ENCODE results near the gene C3orf62.

The C3orf62 gene

DNA sequence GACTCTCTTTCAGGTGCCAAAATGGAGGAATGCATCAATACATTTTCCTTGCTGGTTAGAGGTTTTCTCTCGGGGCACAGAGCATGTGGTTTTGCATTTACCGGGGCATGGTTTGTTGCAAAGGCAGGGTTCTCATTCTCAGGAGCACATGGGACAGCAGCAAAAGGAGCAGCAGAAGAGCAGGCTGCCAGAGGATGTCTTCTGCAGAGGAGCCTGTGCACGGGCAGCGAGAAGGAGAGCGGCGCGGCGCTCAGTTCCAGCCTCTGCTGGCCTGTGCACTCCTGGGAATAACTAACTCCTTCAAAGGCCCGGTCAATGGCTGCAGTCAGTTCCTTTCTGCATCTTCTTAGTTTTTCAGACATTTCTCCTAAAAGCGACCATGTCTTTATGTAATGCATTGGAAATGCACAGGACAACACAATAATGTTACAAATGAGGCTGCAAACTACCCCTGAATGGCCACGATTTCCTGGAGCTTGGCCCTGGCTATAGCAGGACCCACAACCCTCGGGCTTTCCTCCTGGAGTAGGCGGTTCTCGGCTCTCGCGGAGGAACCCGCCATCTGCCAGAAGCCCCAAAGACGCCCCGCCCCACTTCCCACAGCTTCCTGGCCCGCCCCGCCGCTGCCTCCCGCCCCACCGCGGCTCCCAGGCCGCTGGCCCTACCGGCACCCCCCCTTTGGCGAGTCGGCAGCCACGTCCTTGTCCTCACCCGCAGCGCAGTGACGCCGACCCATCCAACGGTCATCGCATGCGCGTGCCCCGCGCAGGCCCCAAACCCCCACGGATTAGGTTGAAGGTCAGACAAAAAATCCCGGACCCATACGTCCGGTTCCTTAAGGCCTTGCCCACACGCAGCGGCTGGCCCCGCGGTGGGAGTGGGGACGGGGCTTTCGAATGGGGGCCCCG, at the start of gene C3orf62:
Gene C3orf62, minus strand, starts transcription at position 758 of the 908 bp plus-strand sequence. Its CDS starts 360 bp downstream, at position 398.
- CTCF ChIA-PET, result interaction anchor here (0.6 kb wide), 1 partner anchor 512 kb away, joined by 4 read pairs; no protein-coding TSS in a partner anchor
- TF ChIP-seq, protein P1, sequence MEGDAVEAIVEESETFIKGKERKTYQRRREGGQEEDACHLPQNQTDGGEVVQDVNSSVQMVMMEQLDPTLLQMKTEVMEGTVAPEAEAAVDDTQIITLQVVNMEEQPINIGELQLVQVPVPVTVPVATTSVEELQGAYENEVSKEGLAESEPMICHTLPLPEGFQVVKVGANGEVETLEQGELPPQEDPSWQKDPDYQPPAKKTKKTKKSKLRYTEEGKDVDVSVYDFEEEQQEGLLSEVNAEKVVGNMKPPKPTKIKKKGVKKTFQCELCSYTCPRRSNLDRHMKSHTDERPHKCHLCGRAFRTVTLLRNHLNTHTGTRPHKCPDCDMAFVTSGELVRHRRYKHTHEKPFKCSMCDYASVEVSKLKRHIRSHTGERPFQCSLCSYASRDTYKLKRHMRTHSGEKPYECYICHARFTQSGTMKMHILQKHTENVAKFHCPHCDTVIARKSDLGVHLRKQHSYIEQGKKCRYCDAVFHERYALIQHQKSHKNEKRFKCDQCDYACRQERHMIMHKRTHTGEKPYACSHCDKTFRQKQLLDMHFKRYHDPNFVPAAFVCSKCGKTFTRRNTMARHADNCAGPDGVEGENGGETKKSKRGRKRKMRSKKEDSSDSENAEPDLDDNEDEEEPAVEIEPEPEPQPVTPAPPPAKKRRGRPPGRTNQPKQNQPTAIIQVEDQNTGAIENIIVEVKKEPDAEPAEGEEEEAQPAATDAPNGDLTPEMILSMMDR (conservative IDR thresholded peaks at IDR 0.05; ENCODE audit: low read depth), result no peak
- POLR2A ChIA-PET (ENCODE audit: low non-redundant PET), result no interaction called here
- H3K27ac ChIP-seq, result peak within 1 kb of the TSS; percentile 88
- peak; percentile 53 for DNase-seq (ENCODE audit: low spot score)

DNA sequence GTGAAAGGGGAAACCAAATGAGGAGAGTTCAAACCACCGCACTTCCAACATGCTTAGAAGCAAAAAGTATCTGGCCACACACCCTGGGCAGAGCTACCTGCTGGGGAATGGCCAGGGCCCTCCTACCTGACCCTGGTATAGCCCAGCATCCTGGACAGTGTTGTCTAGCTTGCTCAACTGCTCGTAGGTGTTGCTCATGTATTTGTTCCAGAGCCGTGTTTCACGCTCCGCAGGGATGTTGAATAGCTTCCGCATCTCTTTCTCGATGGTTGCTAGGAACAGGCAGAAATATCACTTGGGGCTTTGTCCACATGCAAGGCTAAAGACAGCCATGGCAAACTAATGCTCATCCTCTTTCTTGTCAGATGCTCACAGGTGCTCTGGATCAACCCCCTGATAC, 47.7 kb upstream of the C3orf62 start:
- CTCF ChIA-PET, result no interaction called here
- TF ChIP-seq, protein P1 (conservative IDR thresholded peaks at IDR 0.05; ENCODE audit: low read depth), result no peak
- DNase-seq (ENCODE audit: low spot score), result no peak
- POLR2A ChIA-PET (ENCODE audit: low non-redundant PET), result no interaction called here
- H3K27ac ChIP-seq, result no peak overlapping the region

- POLR2A ChIA-PET (ENCODE audit: low non-redundant PET), result no interaction called here
- CTCF ChIA-PET, result no interaction called here
- H3K27ac ChIP-seq, result peak overlapping the region; percentile 13; the same call in 1 of the 2 replicates
- DNase-seq (ENCODE audit: low spot score), result no peak
- TF ChIP-seq, protein P1 (conservative IDR thresholded peaks at IDR 0.05; ENCODE audit: low read depth), result no peak
These were observed 39.8 kb upstream of the C3orf62 start for GRCh38 chr3:49316696-49317457.

GRCh38 chr3:49313896-49314688, 37.1 kb upstream of the C3orf62 start:
- ChIA-PET POLR2A (ENCODE audit: low non-redundant PET) (no interaction called here), CTCF (interaction anchor here (0.6 kb wide), 1 partner anchor 97 kb away, joined by 3 read pairs; no protein-coding TSS in a partner anchor)
- no peak overlapping the region for H3K27ac ChIP-seq
- DNase-seq (ENCODE audit: low spot score), result no peak
- TF ChIP-seq, protein P1 (conservative IDR thresholded peaks at IDR 0.05; ENCODE audit: low read depth), result no peak

- ChIA-PET POLR2A (ENCODE audit: low non-redundant PET) (no interaction called here), CTCF (no interaction called here)
- no peak for DNase-seq (ENCODE audit: low spot score)
- TF ChIP-seq, protein P1 (conservative IDR thresholded peaks at IDR 0.05; ENCODE audit: low read depth), result no peak
- no peak overlapping the region for H3K27ac ChIP-seq
These were observed 34.3 kb upstream of the C3orf62 start for GRCh38 chr3:49311283-49311682.

GRCh38 chr3:49310677-49311076, 33.6 kb upstream of the C3orf62 start:
- POLR2A ChIA-PET (ENCODE audit: low non-redundant PET), result no interaction called here
- no peak overlapping the region for H3K27ac ChIP-seq
- no peak for DNase-seq (ENCODE audit: low spot score)
- CTCF ChIA-PET, result no interaction called here
- TF ChIP-seq, protein P1 (conservative IDR thresholded peaks at IDR 0.05; ENCODE audit: low read depth), result no peak
